A549 (cell line): ENCODE data around the gene COL12A1. TPM values are rescaled to one million over a fixed set of nuclear protein-coding genes. Genes with fewer than 3 reads are reported as not detected.

Experiments
- ATAC-seq, 2 experiments: fragments of 200-7000 bp in 1 of 2; fragments of >200 bp in 1 of 2; cut with Nextera tagmentation in 1 of 2; cut with Tn5 transposase in 1 of 2; 3 replicates each; pipeline versions ENCODE4 v1.8.0 to v1.9.1; 2018 to 2020; ENCODE audit warnings: mild to moderate bottlenecking in 1 of 2, moderate library complexity in 1 of 2
- CTCF ChIA-PET: fragments of 300-600 bp; sonication (Branson Sonifier 250); formaldehyde crosslinking; extraction: SDS; loops from one replicate; lab custom pipeline; 2021; ENCODE audit warnings: antibody characterized with exemption, inconsistent platforms; lab: Yijun Ruan, JAX
- POLR2A ChIA-PET: fragments of 350-600 bp; formaldehyde crosslinking; extraction: SDS; loops from one replicate; lab custom pipeline; 2021; ENCODE audit warnings: antibody characterized with exemption, inconsistent platforms; lab: Yijun Ruan, JAX
- DNase-seq, 2 experiments: peaks; one replicate each; pipeline versions ENCODE4 v3.0.0 to v3.0.0-alpha.2; 2011 to 2016; ENCODE audit warnings: low read depth in 1 of 2, low spot score in 1 of 2
- FAIRE-seq: peaks from 2 replicates; lab custom pipeline; 2011; peaks lifted over from hg19 to GRCh38; lab: Jason Lieb, UNC
- H3K27ac ChIP-seq, 2 experiments: fragments of >200 bp; sonication (Bioruptor Twin); formaldehyde crosslinking; 3 replicates each; pipeline ENCODE4 v1.5.1; 2016 to 2017
- H3K4me1 ChIP-seq: fragments of >200 bp; sonication (Bioruptor Twin); formaldehyde crosslinking; 3 replicates; pipeline ENCODE4 v1.6.1; 2016
- H3K4me2 ChIP-seq: fragments of >200 bp; sonication (Bioruptor Twin); formaldehyde crosslinking; 3 replicates; pipeline ENCODE4 v1.6.1; 2016
- H3K4me3 ChIP-seq: fragments of >200 bp; sonication (Bioruptor Twin); formaldehyde crosslinking; 3 replicates; pipeline ENCODE4 v1.5.1; 2016
- H3K9me3 ChIP-seq: fragments of >200 bp; sonication (Bioruptor Twin); formaldehyde crosslinking; 3 replicates; pipeline ENCODE4 v1.6.1; 2016
- BCL3 ChIP-seq: fragments of >200 bp; sonication (Bioruptor Twin); formaldehyde crosslinking; IDR thresholded peaks from 3 replicates; pipeline ENCODE4 v1.6.1; 2016
- CHD2 ChIP-seq: fragments of 150-350 bp; IDR thresholded peaks from 2 replicates; pipeline ENCODE4 v1.6.1; 2014; ENCODE audit warnings: low read length; ENCODE audit not compliant: partially characterized antibody
- EHF ChIP-seq: fragments of 250-450 bp; sonication (Bioruptor Pico); IDR thresholded peaks from 2 replicates; pipeline ENCODE4 v1.5.0; 2020; ENCODE audit warnings: mild to moderate bottlenecking
- EHMT2 ChIP-seq: fragments of 200-600 bp; sonication (generic); IDR thresholded peaks from 2 replicates; pipeline ENCODE4 v1.6.1; 2016; ENCODE audit warnings: antibody characterized with exemption, low read depth, mild to moderate bottlenecking, moderate library complexity
- ELK1 ChIP-seq: fragments of 150-350 bp; IDR thresholded peaks from 2 replicates; pipeline ENCODE4 v1.6.1; 2014; ENCODE audit warnings: low read depth, mild to moderate bottlenecking, low read length
- EP300 ChIP-seq, 2 experiments: fragments of >200 bp; sonication (Bioruptor Twin); formaldehyde crosslinking; IDR thresholded peaks; 2 replicates in 1 of 2; 3 replicates in 1 of 2; pipeline ENCODE4 v1.6.1; 2016 to 2017
- HDAC2 ChIP-seq: fragments of 200-600 bp; sonication (generic); IDR thresholded peaks from 2 replicates; pipeline ENCODE4 v1.6.1; 2016
- HMGXB4 ChIP-seq: fragments of 250-450 bp; sonication (Bioruptor Pico); IDR thresholded peaks from 2 replicates; pipeline ENCODE4 v1.5.0; 2021; ENCODE audit warnings: mild to moderate bottlenecking, moderate library complexity, borderline replicate concordance
- HOXB5 ChIP-seq: fragments of 250-450 bp; sonication (Bioruptor Pico); IDR thresholded peaks from 2 replicates; pipeline ENCODE4 v1.5.0; 2020; ENCODE audit warnings: mild to moderate bottlenecking, moderate library complexity
- JUN ChIP-seq, 2 experiments: fragments of >200 bp; sonication (Bioruptor Twin); formaldehyde crosslinking; IDR thresholded peaks; 2 replicates in 1 of 2; 3 replicates in 1 of 2; pipeline ENCODE4 v1.6.1; 2016 to 2017
- KDM5A ChIP-seq: fragments of 200-600 bp; sonication (generic); IDR thresholded peaks from 2 replicates; pipeline ENCODE4 v1.6.1; 2016; ENCODE audit warnings: antibody characterized with exemption, mild to moderate bottlenecking
- NFE2L2 ChIP-seq: fragments of 150-350 bp; conservative IDR thresholded peaks from 2 replicates; pipeline ENCODE4 v1.6.1; 2014; ENCODE audit warnings: low read length
- PBX3 ChIP-seq: IDR thresholded peaks from 2 replicates; pipeline ENCODE4 v1.6.1; 2012
- PHF8 ChIP-seq: fragments of 200-600 bp; sonication (generic); IDR thresholded peaks from 2 replicates; pipeline ENCODE4 v1.6.1; 2016; ENCODE audit warnings: low read depth, mild to moderate bottlenecking, antibody characterized with exemption, moderate library complexity, borderline replicate concordance
- RCOR1 ChIP-seq: fragments of 150-350 bp; IDR thresholded peaks from 2 replicates; pipeline ENCODE4 v1.6.1; 2014; ENCODE audit warnings: antibody characterized with exemption, low read length, low read depth
- REST ChIP-seq: fragments of 200-600 bp; sonication (generic); IDR thresholded peaks from 2 replicates; pipeline ENCODE4 v1.6.1; 2016; ENCODE audit warnings: antibody characterized with exemption, mild to moderate bottlenecking, moderate library complexity
- SMC3 ChIP-seq: fragments of >200 bp; sonication (Bioruptor Twin); formaldehyde crosslinking; IDR thresholded peaks from 3 replicates; pipeline ENCODE4 v1.6.1; 2018; ENCODE audit warnings: inconsistent platforms
- USF2 ChIP-seq: fragments of 450-650 bp; IDR thresholded peaks from 2 replicates; pipeline ENCODE4 v1.6.1; 2014; ENCODE audit warnings: antibody characterized with exemption
- ZC3H11A ChIP-seq: fragments of 450-650 bp; IDR thresholded peaks from 2 replicates; pipeline ENCODE4 v1.6.1; 2014; ENCODE audit warnings: antibody characterized with exemption, mild to moderate bottlenecking
- WGBS: methylation state at CpG from one replicate; pipeline ENCODE4 v1.1.6; 2017; ENCODE audit errors: missing lambda C conversion rate; 5-methylcytosine and 5-hydroxymethylcytosine counted together
- polyA plus RNA-seq, 4 experiments: library from polyadenylated mRNA; depleted of rRNA in 3 of 4; stranded (reverse); fragments of >200 nt; fragmentation: RNase III in 1 of 4; extraction: RNeasy Plus Mini Kit Qiagen cat#74134 plus additional on column Dnase treatment in 1 of 4; gene quantifications; 2 replicates in 3 of 4; 3 replicates in 1 of 4; pipeline ENCODE4 v1.2.3, GENCODE V29; 2011 to 2017

COL12A1 gene
- polyA plus RNA-seq, 2 of the 4 experiments (the other 2 are of a cell fraction) = 6.3 to 11.2 TPM

GRCh38 chr6:75157336-75157735, 48.5 kb downstream of the COL12A1 start (continued):
- TF ChIP-seq PBX3 (no peak), ELK1 (no peak), PHF8 (no peak), RCOR1 (no peak), JUN (IDR thresholded peaks at IDR 0.05) (no peak)
- TF ChIP-seq, all 56 proteins: peak for 0

GRCh38 chr6:75156186-75156878, 49.5 kb downstream of the COL12A1 start:
- POLR2A ChIA-PET = no interaction called here
- Histone ChIP-seq H3K4me1 (no peaks in the 10 kb centered on the region), H3K4me3 (no peak overlapping the region), H3K4me2 (no peak overlapping the region), H3K27ac (no peak overlapping the region), H3K9me3 (no peaks in the 10 kb centered on the region)
- 81% methylated on average over 8 of the region's 8 CpGs for WGBS
- no peak for FAIRE-seq
- CTCF ChIA-PET = no interaction called here
- no peak for ATAC-seq
- DNase-seq = no peak
- TF ChIP-seq CHD2 = no peak
- TF ChIP-seq PHF8 = no peak
- TF ChIP-seq EHMT2 = no peak
- no peak for TF ChIP-seq SMC3
- no peak for TF ChIP-seq USF2
- no peak for TF ChIP-seq NFE2L2
- no peak for TF ChIP-seq REST
- no peak for TF ChIP-seq HMGXB4
- TF ChIP-seq KDM5A = no peak
- no peak for TF ChIP-seq EP300 (IDR thresholded peaks at IDR 0.05)
- no peak for TF ChIP-seq RCOR1
- no peak for TF ChIP-seq HOXB5 (CRISPR knock-in tag)
- no peak for TF ChIP-seq EHF (CRISPR knock-in tag)
- no peak for TF ChIP-seq HDAC2
- TF ChIP-seq ZC3H11A = no peak
- no peak for TF ChIP-seq BCL3
